GM19351 (cell line): ENCODE results near the gene INPP5A.

Experiments
- ATAC-seq: cut with Tn5 transposase; IDR thresholded peaks from one replicate; pipeline ENCODE4 v1.9.1; 2021; ENCODE audit warnings: mild to moderate bottlenecking, moderate library complexity; ENCODE audit not compliant: unreplicated experiment

Gene INPP5A

GRCh38 chr10:132653721-132654120 is 116.1 kb downstream of the INPP5A start:
- no peak for ATAC-seq

- no peak for ATAC-seq
Observed at GRCh38 chr10:132654121-132654571, 116.6 kb downstream of the INPP5A start.

GRCh38 chr10:132654708-132655661 is 117.4 kb downstream of the INPP5A start:
- ATAC-seq: no peak

- ATAC-seq: no peak
Observed at GRCh38 chr10:132655735-132656134, 118.1 kb downstream of the INPP5A start.

- no peak for ATAC-seq
Observed at GRCh38 chr10:132656283-132657126, 118.9 kb downstream of the INPP5A start.

GRCh38 chr10:132657127-132657706 is 119.6 kb downstream of the INPP5A start:
- ATAC-seq: no peak

- no peak for ATAC-seq
Observed at GRCh38 chr10:132657748-132658147, 120.2 kb downstream of the INPP5A start.

GRCh38 chr10:132658546-132659205 is 121.1 kb downstream of the INPP5A start:
- no peak for ATAC-seq

GRCh38 chr10:132659206-132660091 is 121.9 kb downstream of the INPP5A start:
- ATAC-seq: no peak

- ATAC-seq: no peak
Observed at GRCh38 chr10:132660385-132660784, 122.8 kb downstream of the INPP5A start.

GRCh38 chr10:132662186-132662920 is 124.8 kb downstream of the INPP5A start:
- ATAC-seq: no peak

- no peak for ATAC-seq
Observed at GRCh38 chr10:132663666-132664365, 126.2 kb downstream of the INPP5A start.

- ATAC-seq: no peak
Observed at GRCh38 chr10:132664407-132664806, 126.8 kb downstream of the INPP5A start.

GRCh38 chr10:132664883-132665282 is 127.3 kb downstream of the INPP5A start:
- no peak for ATAC-seq

GRCh38 chr10:132665946-132666704 is 128.5 kb downstream of the INPP5A start:
- ATAC-seq: no peak

- ATAC-seq: no peak
Observed at GRCh38 chr10:132666705-132667341, 129.2 kb downstream of the INPP5A start.

- no peak for ATAC-seq
Observed at GRCh38 chr10:132667342-132668047, 129.9 kb downstream of the INPP5A start.
